WTC11 (cell line): ENCODE data around the gene RPAIN.

Experiments
- TF ChIP-seq, protein P1 (sequence below): sonication (generic); formaldehyde crosslinking; IDR thresholded peaks from 2 replicates; pipeline ENCODE4 v1.8.0; 2022; ENCODE audit warnings: mild to moderate bottlenecking, missing genetic modification reagents
- TF ChIP-seq, protein P2 (sequence below): fragments of 200-600 bp; IDR thresholded peaks from 2 replicates; pipeline ENCODE4 v1.8.0; 2022; ENCODE audit warnings: antibody characterized with exemption

DNA sequence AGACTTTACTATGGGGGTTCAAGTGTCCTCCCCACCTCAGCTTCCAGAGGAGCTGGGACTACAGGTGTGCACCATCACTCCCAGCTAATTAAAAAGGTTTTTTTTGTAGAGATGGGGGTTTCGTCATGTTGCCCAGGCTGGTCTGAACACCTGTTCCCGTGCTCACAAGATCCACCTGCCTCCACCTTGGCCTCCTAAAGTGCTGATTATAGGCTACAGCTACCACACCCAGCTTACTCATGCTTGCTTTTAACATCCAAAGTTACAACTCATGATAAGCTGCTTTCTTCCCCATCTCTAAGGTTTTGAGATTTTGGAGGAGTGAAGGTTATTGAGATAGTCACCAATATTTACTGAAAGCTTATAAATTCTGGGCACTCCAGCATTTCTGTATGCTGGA lies 3.1 kb upstream of the RPAIN start:
- TF ChIP-seq, protein P1, sequence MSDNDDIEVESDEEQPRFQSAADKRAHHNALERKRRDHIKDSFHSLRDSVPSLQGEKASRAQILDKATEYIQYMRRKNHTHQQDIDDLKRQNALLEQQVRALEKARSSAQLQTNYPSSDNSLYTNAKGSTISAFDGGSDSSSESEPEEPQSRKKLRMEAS (CRISPR knock-in tag) = no peak
- TF ChIP-seq, protein P2, sequence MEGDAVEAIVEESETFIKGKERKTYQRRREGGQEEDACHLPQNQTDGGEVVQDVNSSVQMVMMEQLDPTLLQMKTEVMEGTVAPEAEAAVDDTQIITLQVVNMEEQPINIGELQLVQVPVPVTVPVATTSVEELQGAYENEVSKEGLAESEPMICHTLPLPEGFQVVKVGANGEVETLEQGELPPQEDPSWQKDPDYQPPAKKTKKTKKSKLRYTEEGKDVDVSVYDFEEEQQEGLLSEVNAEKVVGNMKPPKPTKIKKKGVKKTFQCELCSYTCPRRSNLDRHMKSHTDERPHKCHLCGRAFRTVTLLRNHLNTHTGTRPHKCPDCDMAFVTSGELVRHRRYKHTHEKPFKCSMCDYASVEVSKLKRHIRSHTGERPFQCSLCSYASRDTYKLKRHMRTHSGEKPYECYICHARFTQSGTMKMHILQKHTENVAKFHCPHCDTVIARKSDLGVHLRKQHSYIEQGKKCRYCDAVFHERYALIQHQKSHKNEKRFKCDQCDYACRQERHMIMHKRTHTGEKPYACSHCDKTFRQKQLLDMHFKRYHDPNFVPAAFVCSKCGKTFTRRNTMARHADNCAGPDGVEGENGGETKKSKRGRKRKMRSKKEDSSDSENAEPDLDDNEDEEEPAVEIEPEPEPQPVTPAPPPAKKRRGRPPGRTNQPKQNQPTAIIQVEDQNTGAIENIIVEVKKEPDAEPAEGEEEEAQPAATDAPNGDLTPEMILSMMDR = no peak
